ENCODE data around the gene IFRD1. TPM values are rescaled to one million over a fixed set of nuclear protein-coding genes. Genes with fewer than 3 reads are reported as not detected.
"Not testable (repeated sequence)": the region's sequence is repeated elsewhere in the genome, so short reads cannot be mapped to it uniquely, and the experiment has no call there.

Gene IFRD1
- total RNA-seq, 2 experiments from 2014 or later = 45.3 to 46.4 TPM

- Mint-ChIP-seq H3K36me3 (no peaks in the 10 kb centered on the region), H3K27me3 (peaks cover 13% of the 10 kb centered on the region), H3K9me3 (ENCODE audit: low read depth) (no peaks in the 10 kb centered on the region), H3K4me3 (no peak overlapping the region), H3K27ac (no peak overlapping the region), H3K4me1 (no peaks in the 10 kb centered on the region)
- CTCF ChIA-PET = no interaction called here
- DNase-seq (no peak), ATAC-seq (no peak)
These were observed 53.9 kb downstream of the IFRD1 start for GRCh38 chr7:112504093-112504695.

- Mint-ChIP-seq H3K4me3 (no peak overlapping the region), H3K27me3 (peaks cover 7% of the 10 kb centered on the region), H3K36me3 (no peaks in the 10 kb centered on the region), H3K9me3 (ENCODE audit: low read depth) (no peaks in the 10 kb centered on the region), H3K4me1 (peaks cover 6% of the 10 kb centered on the region), H3K27ac (no peak overlapping the region)
- DNase-seq = no peak
- no peak for ATAC-seq
- CTCF ChIA-PET = no interaction called here
These were observed 55.2 kb downstream of the IFRD1 start for GRCh38 chr7:112505495-112505894.

GRCh38 chr7:112508404-112508803, 58.1 kb downstream of the IFRD1 start:
- Mint-ChIP-seq H3K4me1 (peaks cover 11% of the 10 kb centered on the region), H3K4me3 (no peak overlapping the region), H3K27me3 (peaks cover 11% of the 10 kb centered on the region), H3K9me3 (ENCODE audit: low read depth) (no peaks in the 10 kb centered on the region), H3K36me3 (no peaks in the 10 kb centered on the region), H3K27ac (no peak overlapping the region)
- ATAC-seq (no peak), DNase-seq (no peak)
- CTCF ChIA-PET = no interaction called here

GRCh38 chr7:112509402-112509801, 59.1 kb downstream of the IFRD1 start:
- no peak overlapping the region for H3K27ac Mint-ChIP-seq
- DNase-seq (no peak), ATAC-seq (no peak)
- no peaks in the 10 kb centered on the region for H3K9me3 Mint-ChIP-seq (ENCODE audit: low read depth)
- peaks cover 11% of the 10 kb centered on the region for H3K4me1 Mint-ChIP-seq
- CTCF ChIA-PET = interaction anchor here (0.8 kb wide), 1 partner anchor 13 kb away, joined by 3 read pairs; no protein-coding TSS in a partner anchor
- peaks cover 12% of the 10 kb centered on the region for H3K27me3 Mint-ChIP-seq
- H3K36me3 Mint-ChIP-seq = no peaks in the 10 kb centered on the region
- no peak overlapping the region for H3K4me3 Mint-ChIP-seq

- ATAC-seq (no peak), DNase-seq (no peak)
- Mint-ChIP-seq H3K27me3 (peaks cover 12% of the 10 kb centered on the region), H3K4me3 (no peak overlapping the region), H3K9me3 (ENCODE audit: low read depth) (no peaks in the 10 kb centered on the region), H3K4me1 (peaks cover 11% of the 10 kb centered on the region), H3K27ac (no peak overlapping the region), H3K36me3 (no peaks in the 10 kb centered on the region)
- CTCF ChIA-PET = interaction anchor here (0.8 to 1.4 kb wide), 2 partner anchors 13 to 14 kb away, joined by 3 to 4 read pairs; no protein-coding TSS in a partner anchor
These were observed 59.9 kb downstream of the IFRD1 start for GRCh38 chr7:112510001-112510742.

GRCh38 chr7:112510743-112511110, 60.5 kb downstream of the IFRD1 start:
- ATAC-seq (no peak), DNase-seq (no peak)
- peaks cover 12% of the 10 kb centered on the region for H3K27me3 Mint-ChIP-seq
- H3K4me3 Mint-ChIP-seq = no peak overlapping the region
- H3K27ac Mint-ChIP-seq = no peak overlapping the region
- peaks cover 11% of the 10 kb centered on the region for H3K4me1 Mint-ChIP-seq
- no peaks in the 10 kb centered on the region for H3K9me3 Mint-ChIP-seq (ENCODE audit: low read depth)
- CTCF ChIA-PET = interaction anchor here (1.4 kb wide), 1 partner anchor 13 kb away, joined by 4 read pairs; no protein-coding TSS in a partner anchor
- no peaks in the 10 kb centered on the region for H3K36me3 Mint-ChIP-seq

- Mint-ChIP-seq H3K36me3 (no peaks in the 10 kb centered on the region), H3K4me1 (peaks cover 11% of the 10 kb centered on the region), H3K27ac (no peak overlapping the region), H3K27me3 (peaks cover 14% of the 10 kb centered on the region), H3K4me3 (no peak overlapping the region), H3K9me3 (ENCODE audit: low read depth) (no peaks in the 10 kb centered on the region)
- no peak for DNase-seq
- no peak for ATAC-seq
- CTCF ChIA-PET = interaction anchor here (0.6 to 1.4 kb wide), 2 partner anchors 14 to 893 kb away, joined by 3 to 4 read pairs; no protein-coding TSS in a partner anchor
These were observed 61.4 kb downstream of the IFRD1 start for GRCh38 chr7:112511451-112512202.

- Mint-ChIP-seq H3K9me3 (ENCODE audit: low read depth) (no peaks in the 10 kb centered on the region), H3K27me3 (peaks cover 19% of the 10 kb centered on the region), H3K27ac (no peak overlapping the region), H3K36me3 (no peaks in the 10 kb centered on the region), H3K4me1 (peaks cover 11% of the 10 kb centered on the region), H3K4me3 (no peak overlapping the region)
- ATAC-seq (no peak), DNase-seq (no peak)
- CTCF ChIA-PET = no interaction called here
These were observed 62.4 kb downstream of the IFRD1 start for GRCh38 chr7:112512451-112513210.

GRCh38 chr7:112515989-112516388, 65.7 kb downstream of the IFRD1 start:
- Mint-ChIP-seq H3K4me3 (no peak overlapping the region), H3K27ac (no peak overlapping the region), H3K4me1 (peaks cover under 1% of the 10 kb centered on the region), H3K9me3 (ENCODE audit: low read depth) (no peaks in the 10 kb centered on the region), H3K27me3 (peaks cover 21% of the 10 kb centered on the region), H3K36me3 (no peaks in the 10 kb centered on the region)
- no peak for ATAC-seq
- DNase-seq = no peak
- CTCF ChIA-PET = no interaction called here

- peaks cover 21% of the 10 kb centered on the region for H3K27me3 Mint-ChIP-seq
- H3K4me3 Mint-ChIP-seq; H3K36me3 Mint-ChIP-seq; H3K27ac Mint-ChIP-seq; H3K9me3 Mint-ChIP-seq (ENCODE audit: low read depth); H3K4me1 Mint-ChIP-seq; ATAC-seq; DNase-seq; CTCF ChIA-PET: not testable (repeated sequence)
These were observed 66.2 kb downstream of the IFRD1 start for GRCh38 chr7:112516418-112516817.

GRCh38 chr7:112517487-112517886, 67.2 kb downstream of the IFRD1 start:
- no peaks in the 10 kb centered on the region for H3K9me3 Mint-ChIP-seq (ENCODE audit: low read depth)
- no peak overlapping the region for H3K4me3 Mint-ChIP-seq
- H3K4me1 Mint-ChIP-seq = no peaks in the 10 kb centered on the region
- ATAC-seq = no peak
- DNase-seq = no peak
- peaks cover 17% of the 10 kb centered on the region for H3K27me3 Mint-ChIP-seq
- H3K27ac Mint-ChIP-seq = no peak overlapping the region
- CTCF ChIA-PET = no interaction called here
- no peaks in the 10 kb centered on the region for H3K36me3 Mint-ChIP-seq

- no peaks in the 10 kb centered on the region for H3K9me3 Mint-ChIP-seq (ENCODE audit: low read depth)
- CTCF ChIA-PET = no interaction called here
- H3K27ac Mint-ChIP-seq = no peak overlapping the region
- H3K4me1 Mint-ChIP-seq = no peaks in the 10 kb centered on the region
- H3K27me3 Mint-ChIP-seq = peaks cover 25% of the 10 kb centered on the region
- no peak overlapping the region for H3K4me3 Mint-ChIP-seq
- ATAC-seq = no peak
- no peaks in the 10 kb centered on the region for H3K36me3 Mint-ChIP-seq
- DNase-seq = no peak
These were observed 70.5 kb downstream of the IFRD1 start for GRCh38 chr7:112520787-112521186.

- no peak for ATAC-seq
- CTCF ChIA-PET = no interaction called here
- no peaks in the 10 kb centered on the region for H3K4me1 Mint-ChIP-seq
These were observed 71.7 kb downstream of the IFRD1 start for GRCh38 chr7:112521942-112522341.

More at GRCh38 chr7:112521942-112522341, 71.7 kb downstream of the IFRD1 start:
- Mint-ChIP-seq H3K27ac (no peak overlapping the region), H3K4me3 (no peak overlapping the region), H3K27me3 (peaks cover 21% of the 10 kb centered on the region), H3K36me3 (no peaks in the 10 kb centered on the region), H3K9me3 (ENCODE audit: low read depth) (no peaks in the 10 kb centered on the region)
- DNase-seq = no peak

All from activated CD8-positive, alpha-beta memory T cell treated with anti-CD3 and anti-CD28 coated beads, Interleukin-2, amount 10 ng/mL, durations not matched to agents 7 days and 5 days (primary cell).